NCI-H2029 (cell line): ENCODE measurements around the gene GPC6.

Source experiments
- DNase-seq: peaks from one replicate; lab custom pipeline; 2025; lab: John Stamatoyannopoulos, UW

GPC6 gene

DNA sequence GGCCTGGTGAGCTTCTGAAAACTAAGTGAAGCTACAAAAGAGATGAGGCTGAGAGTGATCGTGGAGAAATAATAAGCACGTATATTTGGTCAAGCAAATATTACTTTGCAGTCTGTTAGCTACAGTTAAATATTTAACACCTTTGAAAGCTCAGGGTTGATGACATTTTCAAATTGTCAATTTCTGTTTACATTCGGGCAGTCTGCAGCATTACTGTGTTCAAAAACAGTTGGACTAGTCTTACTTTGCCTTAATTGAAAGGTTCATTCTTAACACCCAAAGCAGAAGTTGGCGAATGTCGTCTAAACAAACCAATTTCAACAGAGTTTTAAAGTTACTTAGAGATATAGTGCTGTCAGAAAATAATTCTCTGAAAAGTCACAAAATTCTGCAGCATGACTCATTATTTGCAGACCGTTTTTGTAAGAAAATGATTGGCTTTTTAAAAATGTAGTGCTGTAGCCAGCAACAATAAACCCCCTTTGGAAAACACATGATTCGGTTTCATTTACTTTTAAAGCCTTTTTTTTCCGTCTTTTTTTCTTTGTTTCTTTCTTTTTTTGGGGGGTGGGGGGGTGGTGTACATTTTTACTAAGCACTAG is 549.0 kb downstream of the GPC6 start:
- no peak for DNase-seq

DNA sequence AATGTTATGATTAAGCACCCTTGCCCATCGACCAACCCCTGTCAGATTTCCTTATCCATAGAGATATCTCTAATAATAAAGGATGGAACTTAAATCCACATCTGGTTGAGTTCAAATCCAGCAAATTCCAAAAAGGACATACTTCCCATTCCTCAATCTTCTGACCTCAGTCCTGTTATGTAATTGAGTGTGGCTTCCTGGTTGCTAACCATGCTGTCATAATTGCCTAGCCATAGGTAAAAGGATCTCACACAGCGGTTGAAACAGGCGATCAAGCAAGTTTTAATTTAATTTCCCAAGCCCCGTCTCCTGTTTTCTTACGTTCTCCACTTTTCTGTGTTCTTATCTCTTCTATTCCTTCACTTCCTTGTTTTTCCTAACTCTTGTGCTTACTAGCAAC is 550.3 kb downstream of the GPC6 start:
- DNase-seq: no peak

DNA sequence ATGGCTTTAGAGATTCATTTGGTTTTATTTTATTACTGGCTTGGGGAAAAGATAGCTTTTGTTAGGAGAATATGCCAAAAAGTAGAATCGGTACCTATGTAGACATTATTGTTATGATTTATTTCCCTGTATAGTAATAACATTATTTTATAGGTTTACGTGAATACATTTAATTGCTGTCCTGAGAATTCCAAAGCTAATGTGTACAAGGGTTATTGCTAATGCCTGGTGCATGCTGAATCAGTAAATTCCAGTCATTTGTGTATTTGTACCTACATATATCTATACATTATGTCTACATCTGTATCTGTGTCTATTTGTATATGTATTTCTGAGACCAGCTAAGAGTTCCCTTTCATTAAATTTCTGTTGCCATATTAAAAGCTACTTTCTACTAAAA is 550.9 kb downstream of the GPC6 start:
- no peak for DNase-seq

GRCh38 chr13:93778548-93778947 is 551.9 kb downstream of the GPC6 start:
- DNase-seq: no peak

- no peak for DNase-seq
These were observed 557.6 kb downstream of the GPC6 start for GRCh38 chr13:93784191-93784590.

GRCh38 chr13:93786846-93787489 is 560.4 kb downstream of the GPC6 start:
- DNase-seq: no peak

- peak; percentile 46 for DNase-seq
These were observed 561.8 kb downstream of the GPC6 start for GRCh38 chr13:93788456-93788855.

DNA sequence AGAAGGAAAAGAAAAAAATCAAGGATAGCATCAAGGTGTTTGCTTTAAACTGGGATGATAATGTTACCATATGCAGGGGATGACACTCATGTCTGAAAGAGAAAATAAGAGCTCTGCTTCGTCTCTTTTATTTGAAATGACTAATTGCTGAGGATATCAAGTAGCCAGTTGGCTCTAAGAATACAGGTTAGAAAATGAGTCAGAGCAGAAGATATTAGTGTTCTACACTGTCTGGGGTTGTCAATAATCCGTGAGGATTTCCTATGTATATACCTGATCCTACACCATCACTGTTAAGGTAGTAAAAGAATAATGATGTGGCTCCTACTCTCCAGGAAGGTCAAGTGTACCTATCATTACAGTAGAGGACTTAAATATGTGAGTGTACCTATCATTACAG is 562.5 kb downstream of the GPC6 start:
- no peak for DNase-seq

- DNase-seq: no peak
These were observed 567.7 kb downstream of the GPC6 start for GRCh38 chr13:93794197-93794885.

DNA sequence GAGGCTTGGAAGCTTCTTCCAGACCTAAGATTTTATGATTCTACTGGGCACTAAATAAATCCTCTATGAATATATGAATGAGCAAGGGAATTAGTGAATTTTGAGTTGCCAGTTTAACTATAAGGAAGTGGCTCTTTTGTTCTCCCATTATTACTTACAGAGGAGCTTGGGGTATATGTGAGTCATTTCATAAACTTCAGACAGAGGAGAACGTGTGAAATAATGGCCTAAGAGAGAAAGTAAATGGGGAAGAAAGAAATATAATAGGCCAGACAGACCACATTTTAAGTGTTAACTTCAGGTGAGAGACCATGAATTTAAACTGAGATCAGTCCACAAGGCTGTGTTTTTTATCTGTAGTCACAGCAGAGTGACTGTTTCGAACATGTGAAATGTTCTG is 570.9 kb downstream of the GPC6 start:
- no peak for DNase-seq

DNA sequence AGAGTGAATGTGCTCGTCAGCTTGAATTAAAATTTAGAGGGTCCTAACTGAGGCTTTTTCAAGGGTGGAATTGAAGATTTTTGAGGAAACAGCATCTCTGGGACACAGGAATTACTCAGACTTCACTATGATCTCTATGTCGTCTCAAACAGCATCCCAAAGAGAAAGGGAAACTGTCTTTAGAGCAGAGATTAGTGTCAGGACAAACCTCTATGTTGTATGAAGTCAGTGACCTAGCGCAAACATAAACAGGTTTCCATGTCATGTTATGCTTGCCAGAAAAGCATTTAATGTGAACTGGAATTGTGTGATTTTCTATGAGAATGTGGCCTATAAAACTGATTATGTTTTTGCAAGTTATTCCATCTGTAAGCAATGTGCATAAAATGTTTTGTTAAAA is 573.7 kb downstream of the GPC6 start:
- DNase-seq: no peak

DNA sequence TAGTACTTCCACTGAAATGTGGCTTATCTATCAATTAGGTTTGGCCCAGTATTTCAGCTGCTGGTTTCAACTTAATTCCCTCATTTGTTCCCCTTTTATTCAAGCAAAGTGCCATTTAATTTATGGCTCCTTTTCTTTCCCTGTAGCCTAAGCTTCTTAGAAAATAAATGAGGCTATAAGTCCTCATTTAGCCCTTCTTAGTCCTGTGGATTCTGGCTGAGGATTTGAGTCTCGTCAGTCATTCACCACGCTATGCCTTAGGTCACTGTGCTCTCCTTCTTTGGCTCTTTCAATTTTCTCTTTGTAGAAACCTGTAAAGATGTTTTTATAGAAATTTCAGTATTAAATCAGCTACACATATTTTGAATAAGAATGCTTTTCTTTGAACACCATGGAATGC is 579.1 kb downstream of the GPC6 start:
- DNase-seq: no peak

DNA sequence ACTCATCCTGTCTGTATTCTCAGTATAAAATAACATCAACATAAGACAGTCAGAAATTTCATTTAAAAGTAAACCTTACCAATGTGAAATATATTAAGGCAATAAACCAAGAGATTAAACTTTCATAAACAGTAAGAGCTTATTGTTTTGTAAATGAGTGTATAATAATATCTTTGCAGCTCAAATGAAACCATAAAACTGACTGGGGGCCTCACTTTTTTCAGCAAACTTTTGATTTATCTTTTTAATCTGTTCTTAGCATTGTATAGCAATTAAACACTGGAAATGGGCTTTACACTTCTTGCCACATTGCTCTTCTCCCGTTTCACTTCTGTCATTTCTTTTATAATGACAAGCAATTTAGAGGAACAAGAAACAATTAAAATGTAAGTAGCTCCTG is 580.3 kb downstream of the GPC6 start:
- no peak for DNase-seq

DNA sequence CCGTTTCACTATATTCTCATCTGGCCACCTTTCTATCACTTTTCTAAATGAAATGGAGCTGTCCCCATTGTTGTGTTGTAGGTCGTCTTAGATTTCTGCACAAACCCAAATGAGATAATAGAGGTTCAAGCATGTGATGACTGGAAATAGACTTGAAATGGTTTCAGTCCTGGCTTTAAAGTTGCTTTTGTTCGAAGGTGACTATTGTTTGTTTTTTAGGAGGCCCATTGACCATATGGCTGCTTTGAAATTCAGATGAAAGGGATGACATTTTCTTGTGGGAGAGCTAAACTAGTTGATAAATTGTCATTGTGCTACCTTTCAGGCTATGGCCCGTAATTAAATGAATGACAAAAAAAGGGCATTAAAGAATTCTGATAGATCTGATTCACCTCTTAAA is 583.7 kb downstream of the GPC6 start:
- no peak for DNase-seq

DNA sequence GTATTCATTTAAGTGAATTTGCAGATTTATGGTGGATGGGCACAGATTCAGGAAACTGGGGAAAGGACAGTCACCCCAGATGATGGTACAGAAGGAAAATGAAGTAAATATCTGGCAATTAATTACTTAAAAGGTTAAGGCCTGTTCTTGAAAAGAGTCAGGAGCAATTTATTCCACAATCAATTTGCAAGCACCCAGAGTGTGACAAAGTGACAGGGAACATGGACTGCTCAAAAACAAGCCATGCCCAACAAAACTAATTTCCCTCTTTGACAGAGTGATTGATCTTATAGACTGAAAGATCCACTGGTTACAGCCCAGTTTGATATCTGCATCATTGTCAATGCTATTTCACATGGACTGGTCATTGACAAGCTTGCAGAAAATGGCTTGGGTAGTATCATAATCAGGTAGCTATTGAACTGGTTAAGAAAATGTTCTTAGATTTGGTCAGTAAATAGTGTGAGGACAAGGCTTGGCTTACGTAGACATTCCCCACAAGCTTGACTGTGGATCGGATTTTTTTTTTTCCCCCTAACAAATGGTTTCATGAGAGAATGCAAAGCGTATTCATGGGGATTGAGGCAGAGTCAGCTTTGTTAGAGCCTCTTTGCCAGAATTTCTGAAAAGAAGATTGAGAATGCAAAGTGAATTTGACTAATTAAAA is 584.6 kb downstream of the GPC6 start:
- DNase-seq: no peak

DNA sequence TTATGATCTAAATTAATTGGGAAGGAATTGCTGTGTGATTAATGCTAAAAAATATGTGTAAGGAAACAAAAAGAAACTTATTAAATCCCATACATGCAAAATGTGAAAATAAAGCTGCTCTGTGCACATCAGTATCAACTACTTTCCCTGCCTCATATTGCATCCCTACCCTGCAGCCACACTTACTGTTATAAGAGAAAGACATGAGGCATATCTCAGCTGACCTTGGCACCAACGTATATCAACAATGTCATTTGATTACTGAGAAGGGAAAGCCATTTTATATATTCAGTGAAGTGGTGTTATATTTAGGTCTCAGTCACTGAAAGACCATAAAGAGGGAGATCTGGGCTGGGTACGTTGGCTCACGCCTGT is 585.1 kb downstream of the GPC6 start:
- DNase-seq: no peak

GRCh38 chr13:93814658-93815057 is 588.1 kb downstream of the GPC6 start:
- DNase-seq: no peak

DNA sequence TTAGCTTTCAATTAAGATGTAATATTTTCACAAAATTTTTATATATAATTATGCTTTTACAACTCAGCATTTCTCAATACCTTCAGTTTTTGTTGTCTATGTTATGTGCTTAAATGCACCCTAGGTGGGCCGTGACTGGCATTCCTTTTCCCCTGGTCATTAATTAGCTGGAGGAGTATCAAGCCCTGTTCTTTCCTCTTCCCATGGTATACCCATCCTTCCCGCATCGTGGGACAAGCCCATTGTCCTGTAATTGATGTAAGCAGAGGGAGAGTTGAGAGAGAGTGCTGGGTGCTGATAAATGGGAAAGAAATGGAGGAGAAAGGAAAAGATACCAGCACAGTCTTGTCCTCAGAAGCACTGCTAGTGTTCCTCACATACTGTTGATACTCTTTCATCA is 591.7 kb downstream of the GPC6 start:
- DNase-seq: no peak

GRCh38 chr13:93819331-93819890 is 592.8 kb downstream of the GPC6 start:
- DNase-seq: no peak

GRCh38 chr13:93824286-93824685 is 597.7 kb downstream of the GPC6 start:
- no peak for DNase-seq

- DNase-seq: no peak
These were observed 607.4 kb downstream of the GPC6 start for GRCh38 chr13:93834051-93834450.

GRCh38 chr13:93843082-93843481 is 616.5 kb downstream of the GPC6 start:
- DNase-seq: no peak

- no peak for DNase-seq
These were observed 620.6 kb downstream of the GPC6 start for GRCh38 chr13:93847162-93847561.
